Neutrophil (primary cell): ENCODE measurements around the gene JMJD7.

Source experiments
- H3K27ac ChIP-seq: fragments of 200-600 bp; sonication (generic); 2 replicates; pipeline ENCODE4 v1.5.1; 2016; ENCODE audit warnings: mild to moderate bottlenecking, moderate library complexity
- H3K27me3 ChIP-seq: fragments of 200-600 bp; sonication (generic); 2 replicates; pipeline ENCODE4 v1.6.0; 2016; ENCODE audit warnings: mild to moderate bottlenecking
- H3K36me3 ChIP-seq: fragments of 200-600 bp; sonication (generic); 2 replicates; pipeline ENCODE4 v1.5.1; 2017
- H3K4me1 ChIP-seq, 2 experiments: fragments of 200-600 bp in 1 of 2; sonication (generic) in 1 of 2; 1 replicate in 1 of 2; 2 replicates in 1 of 2; pipeline versions ENCODE4 v1.5.1 to v1.6.1; 2013 to 2016; ENCODE audit warnings: low read depth in 1 of 2, low read length in 1 of 2, mild to moderate bottlenecking in 1 of 2, moderate library complexity in 1 of 2; ENCODE audit not compliant: control insufficient read depth in 1 of 2, insufficient read depth in 1 of 2
- H3K4me3 ChIP-seq, 2 experiments: fragments of 200-600 bp in 1 of 2; sonication (generic) in 1 of 2; 1 replicate in 1 of 2; 2 replicates in 1 of 2; pipeline ENCODE4 v1.5.1; 2013 to 2016; ENCODE audit warnings: low read depth in 1 of 2, low read length in 1 of 2, mild to moderate bottlenecking in 1 of 2, moderate library complexity in 1 of 2
- H3K9me3 ChIP-seq: fragments of 200-600 bp; sonication (generic); 2 replicates; pipeline ENCODE4 v1.5.1; 2016
- TF ChIP-seq, protein P1 (sequence below): fragments of 200-600 bp; sonication (generic); IDR thresholded peaks from 2 replicates; pipeline ENCODE4 v1.5.1; 2016; ENCODE audit warnings: antibody characterized with exemption

The JMJD7 gene

GRCh38 chr15:41868321-41868720 is 40.4 kb downstream of the JMJD7 start:
- no peak overlapping the region for H3K4me3 ChIP-seq
- H3K36me3 ChIP-seq: no peaks in the 10 kb centered on the region
- H3K4me1 ChIP-seq: no peaks in the 10 kb centered on the region
- H3K9me3 ChIP-seq: no peaks in the 10 kb centered on the region
- TF ChIP-seq, protein P1, sequence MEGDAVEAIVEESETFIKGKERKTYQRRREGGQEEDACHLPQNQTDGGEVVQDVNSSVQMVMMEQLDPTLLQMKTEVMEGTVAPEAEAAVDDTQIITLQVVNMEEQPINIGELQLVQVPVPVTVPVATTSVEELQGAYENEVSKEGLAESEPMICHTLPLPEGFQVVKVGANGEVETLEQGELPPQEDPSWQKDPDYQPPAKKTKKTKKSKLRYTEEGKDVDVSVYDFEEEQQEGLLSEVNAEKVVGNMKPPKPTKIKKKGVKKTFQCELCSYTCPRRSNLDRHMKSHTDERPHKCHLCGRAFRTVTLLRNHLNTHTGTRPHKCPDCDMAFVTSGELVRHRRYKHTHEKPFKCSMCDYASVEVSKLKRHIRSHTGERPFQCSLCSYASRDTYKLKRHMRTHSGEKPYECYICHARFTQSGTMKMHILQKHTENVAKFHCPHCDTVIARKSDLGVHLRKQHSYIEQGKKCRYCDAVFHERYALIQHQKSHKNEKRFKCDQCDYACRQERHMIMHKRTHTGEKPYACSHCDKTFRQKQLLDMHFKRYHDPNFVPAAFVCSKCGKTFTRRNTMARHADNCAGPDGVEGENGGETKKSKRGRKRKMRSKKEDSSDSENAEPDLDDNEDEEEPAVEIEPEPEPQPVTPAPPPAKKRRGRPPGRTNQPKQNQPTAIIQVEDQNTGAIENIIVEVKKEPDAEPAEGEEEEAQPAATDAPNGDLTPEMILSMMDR: no peak
- H3K27ac ChIP-seq: no peak overlapping the region
- no peaks in the 10 kb centered on the region for H3K27me3 ChIP-seq

DNA sequence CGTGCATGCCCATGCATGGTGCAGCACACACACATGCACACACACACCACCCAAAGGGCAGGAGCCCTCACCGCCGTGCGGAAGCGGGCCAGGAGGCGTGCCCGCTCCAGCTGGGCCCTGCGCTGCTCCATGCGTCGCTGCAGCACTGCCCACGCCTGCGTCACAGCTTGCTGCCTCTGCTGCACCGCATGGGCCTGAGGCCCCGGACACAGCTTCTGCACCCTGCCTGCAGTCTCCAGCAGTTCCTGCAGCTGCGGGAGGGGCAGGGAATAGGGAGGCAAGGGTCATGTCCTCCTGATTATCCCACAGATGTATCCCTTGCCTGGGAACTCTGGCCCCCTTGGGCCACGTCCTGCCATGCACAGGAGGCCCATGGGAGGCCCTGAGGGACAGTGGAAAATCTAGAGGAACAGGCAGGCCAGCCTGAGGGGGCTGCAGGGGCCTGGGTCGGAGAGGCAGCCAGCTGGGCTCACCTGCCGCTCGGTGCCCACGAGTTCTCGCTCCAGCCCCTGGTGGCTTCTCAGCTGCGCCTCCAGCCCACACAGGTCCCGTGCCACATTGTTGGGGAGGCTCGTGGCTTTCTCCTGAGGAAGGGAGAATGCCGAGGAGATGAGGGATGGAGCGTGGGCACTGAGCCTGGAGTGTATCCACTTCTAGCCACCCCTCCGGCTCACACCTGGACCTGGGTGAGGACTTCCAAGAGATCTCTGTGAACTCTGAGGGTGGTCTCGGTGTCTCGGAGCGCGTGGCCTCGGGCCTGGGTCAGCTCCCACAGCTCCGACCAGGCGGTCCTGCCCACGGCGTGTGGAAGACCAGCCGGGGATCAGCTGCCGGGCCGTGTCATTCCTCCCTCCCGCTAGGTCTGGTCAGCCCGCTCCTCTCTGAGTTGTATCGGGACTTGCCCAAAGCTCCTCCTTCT is 42.1 kb downstream of the JMJD7 start:
- H3K27ac ChIP-seq: no peak overlapping the region
- no peak overlapping the region for H3K4me3 ChIP-seq
- TF ChIP-seq, protein P1: no peak
- H3K9me3 ChIP-seq: no peaks in the 10 kb centered on the region
- H3K27me3 ChIP-seq: no peaks in the 10 kb centered on the region
- H3K4me1 ChIP-seq: no peaks in the 10 kb centered on the region
- no peaks in the 10 kb centered on the region for H3K36me3 ChIP-seq

- no peaks in the 10 kb centered on the region for H3K27me3 ChIP-seq
- H3K4me3 ChIP-seq: no peak overlapping the region
- H3K9me3 ChIP-seq: no peaks in the 10 kb centered on the region
- TF ChIP-seq, protein P1: no peak
- H3K4me1 ChIP-seq: no peaks in the 10 kb centered on the region
- H3K27ac ChIP-seq: no peak overlapping the region
- no peaks in the 10 kb centered on the region for H3K36me3 ChIP-seq
These were observed 42.8 kb downstream of the JMJD7 start for GRCh38 chr15:41870689-41871081.

GRCh38 chr15:41871175-41871905 is 43.4 kb downstream of the JMJD7 start:
- Histone ChIP-seq H3K9me3 (no peaks in the 10 kb centered on the region), H3K27me3 (no peaks in the 10 kb centered on the region), H3K4me3 (no peak overlapping the region), H3K27ac (no peak overlapping the region), H3K36me3 (no peaks in the 10 kb centered on the region), H3K4me1 (no peaks in the 10 kb centered on the region)
- TF ChIP-seq, protein P1: no peak

GRCh38 chr15:41872166-41872747 is 44.4 kb downstream of the JMJD7 start:
- TF ChIP-seq, protein P1: no peak
- Histone ChIP-seq H3K27ac (no peak overlapping the region), H3K27me3 (no peaks in the 10 kb centered on the region), H3K4me1 (no peaks in the 10 kb centered on the region), H3K4me3 (no peak overlapping the region), H3K36me3 (no peaks in the 10 kb centered on the region), H3K9me3 (no peaks in the 10 kb centered on the region)
